ENCODE measurements around the gene SLC39A13.

DNA sequence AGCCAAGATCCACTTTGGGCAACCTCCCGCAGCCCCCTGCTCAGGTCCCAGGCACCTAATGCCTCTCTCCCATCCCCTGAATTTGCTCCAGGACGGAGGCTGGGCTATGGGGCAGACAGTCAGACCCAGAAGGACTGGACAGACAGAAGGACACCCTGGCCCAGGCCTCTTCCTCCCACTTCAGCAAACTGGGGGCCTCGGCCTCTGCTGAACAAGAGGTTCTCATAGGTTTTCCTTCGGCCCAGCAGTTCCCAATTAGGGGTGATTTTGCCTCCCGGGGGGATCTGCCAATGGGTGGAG, 33.7 kb upstream of the SLC39A13 start:
- TF ChIP-seq, protein P1, sequence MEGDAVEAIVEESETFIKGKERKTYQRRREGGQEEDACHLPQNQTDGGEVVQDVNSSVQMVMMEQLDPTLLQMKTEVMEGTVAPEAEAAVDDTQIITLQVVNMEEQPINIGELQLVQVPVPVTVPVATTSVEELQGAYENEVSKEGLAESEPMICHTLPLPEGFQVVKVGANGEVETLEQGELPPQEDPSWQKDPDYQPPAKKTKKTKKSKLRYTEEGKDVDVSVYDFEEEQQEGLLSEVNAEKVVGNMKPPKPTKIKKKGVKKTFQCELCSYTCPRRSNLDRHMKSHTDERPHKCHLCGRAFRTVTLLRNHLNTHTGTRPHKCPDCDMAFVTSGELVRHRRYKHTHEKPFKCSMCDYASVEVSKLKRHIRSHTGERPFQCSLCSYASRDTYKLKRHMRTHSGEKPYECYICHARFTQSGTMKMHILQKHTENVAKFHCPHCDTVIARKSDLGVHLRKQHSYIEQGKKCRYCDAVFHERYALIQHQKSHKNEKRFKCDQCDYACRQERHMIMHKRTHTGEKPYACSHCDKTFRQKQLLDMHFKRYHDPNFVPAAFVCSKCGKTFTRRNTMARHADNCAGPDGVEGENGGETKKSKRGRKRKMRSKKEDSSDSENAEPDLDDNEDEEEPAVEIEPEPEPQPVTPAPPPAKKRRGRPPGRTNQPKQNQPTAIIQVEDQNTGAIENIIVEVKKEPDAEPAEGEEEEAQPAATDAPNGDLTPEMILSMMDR (IDR thresholded peaks at IDR 0.05): no peak
- no peak for TF ChIP-seq POLR2AphosphoS5 (IDR thresholded peaks at IDR 0.05)

Measured in gastroesophageal sphincter (tissue), 3 donors.